Ishikawa (cell line): ENCODE data around the gene PXDC1.

Experiments used
- CEBPB ChIP-seq: IDR thresholded peaks from 2 replicates; pipeline ENCODE4 v1.6.1; 2012
- CREB1 ChIP-seq: IDR thresholded peaks from 2 replicates; pipeline ENCODE4 v1.6.1; 2012; ENCODE audit warnings: low read depth
- EGR1 ChIP-seq: IDR thresholded peaks from 2 replicates; pipeline ENCODE4 v1.6.1; 2012
- EP300 ChIP-seq: IDR thresholded peaks from 2 replicates; pipeline ENCODE4 v1.6.1; 2012; ENCODE audit warnings: borderline replicate concordance
- FOXM1 ChIP-seq: IDR thresholded peaks from 2 replicates; pipeline ENCODE4 v1.6.1; 2012; ENCODE audit warnings: low read depth, borderline replicate concordance
- NFIC ChIP-seq: IDR thresholded peaks from 2 replicates; pipeline ENCODE4 v1.6.1; 2012
- RAD21 ChIP-seq: IDR thresholded peaks from 2 replicates; pipeline ENCODE4 v1.6.1; 2012; ENCODE audit warnings: low read depth
- REST ChIP-seq: IDR thresholded peaks from 2 replicates; pipeline ENCODE4 v1.6.1; 2012; ENCODE audit warnings: low read depth, mild to moderate bottlenecking
- TAF1 ChIP-seq: IDR thresholded peaks from 2 replicates; pipeline ENCODE4 v1.6.1; 2012; ENCODE audit warnings: low read depth, mild to moderate bottlenecking
- TCF12 ChIP-seq: IDR thresholded peaks from 2 replicates; pipeline ENCODE4 v1.6.1; 2012; ENCODE audit warnings: low read depth
- TEAD4 ChIP-seq: IDR thresholded peaks from 2 replicates; pipeline ENCODE4 v1.6.1; 2012
- YY1 ChIP-seq: IDR thresholded peaks from 2 replicates; pipeline ENCODE4 v1.6.1; 2012; ENCODE audit warnings: low read depth
- ZBTB7A ChIP-seq: IDR thresholded peaks from 2 replicates; pipeline ENCODE4 v1.6.1; 2012; ENCODE audit warnings: low read depth
- TF ChIP-seq, protein P1 (sequence below): IDR thresholded peaks from 2 replicates; pipeline ENCODE4 v1.6.1; 2012
- TF ChIP-seq, protein P2 (sequence below): IDR thresholded peaks from 2 replicates; pipeline ENCODE4 v1.6.1; 2012

The PXDC1 gene

GRCh38 chr6:3729603-3730344 is 21.7 kb downstream of the PXDC1 start:
- TF ChIP-seq TEAD4: no peak
- TF ChIP-seq, protein P1, sequence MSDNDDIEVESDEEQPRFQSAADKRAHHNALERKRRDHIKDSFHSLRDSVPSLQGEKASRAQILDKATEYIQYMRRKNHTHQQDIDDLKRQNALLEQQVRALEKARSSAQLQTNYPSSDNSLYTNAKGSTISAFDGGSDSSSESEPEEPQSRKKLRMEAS: no peak
- TF ChIP-seq CEBPB: no peak
- TF ChIP-seq EGR1: no peak
- TF ChIP-seq, protein P2, sequence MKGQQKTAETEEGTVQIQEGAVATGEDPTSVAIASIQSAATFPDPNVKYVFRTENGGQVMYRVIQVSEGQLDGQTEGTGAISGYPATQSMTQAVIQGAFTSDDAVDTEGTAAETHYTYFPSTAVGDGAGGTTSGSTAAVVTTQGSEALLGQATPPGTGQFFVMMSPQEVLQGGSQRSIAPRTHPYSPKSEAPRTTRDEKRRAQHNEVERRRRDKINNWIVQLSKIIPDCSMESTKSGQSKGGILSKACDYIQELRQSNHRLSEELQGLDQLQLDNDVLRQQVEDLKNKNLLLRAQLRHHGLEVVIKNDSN: no peak
- TF ChIP-seq ZBTB7A: no peak
- no peak for TF ChIP-seq CREB1
- TF ChIP-seq FOXM1: no peak
- TF ChIP-seq TAF1: no peak
- no peak for TF ChIP-seq NFIC
- no peak for TF ChIP-seq EP300
- TF ChIP-seq YY1: no peak
- no peak for TF ChIP-seq REST
- TF ChIP-seq RAD21: no peak
- no peak for TF ChIP-seq TCF12

GRCh38 chr6:3727593-3728108 is 23.9 kb downstream of the PXDC1 start:
- TF ChIP-seq TEAD4 (no peak), TCF12 (no peak), TAF1 (no peak), RAD21 (no peak), ZBTB7A (no peak), YY1 (no peak), REST (no peak), CREB1 (no peak), FOXM1 (no peak), NFIC (no peak), CEBPB (no peak), EP300 (no peak), EGR1 (no peak)
- TF ChIP-seq, protein P2: no peak
- TF ChIP-seq, protein P1: no peak

GRCh38 chr6:3727036-3727435 is 24.5 kb downstream of the PXDC1 start:
- no peak for TF ChIP-seq TAF1
- no peak for TF ChIP-seq CEBPB
- no peak for TF ChIP-seq ZBTB7A
- no peak for TF ChIP-seq EGR1
- no peak for TF ChIP-seq NFIC
- TF ChIP-seq, protein P2: no peak
- no peak for TF ChIP-seq EP300
- no peak for TF ChIP-seq RAD21
- no peak for TF ChIP-seq REST
- TF ChIP-seq TCF12: no peak
- TF ChIP-seq CREB1: no peak
- TF ChIP-seq, protein P1: no peak
- TF ChIP-seq FOXM1: no peak
